K562 (cell line): ENCODE measurements around the gene GLYATL1B. TPM values are rescaled to one million over a fixed set of nuclear protein-coding genes. Genes with fewer than 3 reads are reported as not detected.
A peak's percentile ranks its signal among the peaks of the same experiment; 100 is the strongest.

ENCODE experiments used
- CEBPG ChIP-seq, 3 experiments: fragments of 200-800 bp in 1 of 3; sonication (Bioruptor generic) in 1 of 3; sonication (generic) in 1 of 3; formaldehyde crosslinking in 1 of 3; IDR thresholded peaks in 2 of 3; conservative IDR thresholded peaks in 1 of 3; 2 replicates each; pipeline versions ENCODE4 v1.6.1 to v1.8.0; 2016 to 2022; ENCODE audit warnings: missing compliant biosample characterization in 2 of 3, missing genetic modification characterization in 2 of 3, mild to moderate bottlenecking in 1 of 3, missing genetic modification reagents in 1 of 3
- E2F4 ChIP-seq: sonication (generic); formaldehyde crosslinking; IDR thresholded peaks from 2 replicates; pipeline ENCODE4 v1.8.0; 2022; ENCODE audit warnings: mild to moderate bottlenecking, low read depth, missing genetic modification reagents
- FOXO4 ChIP-seq: fragments of 450-650 bp; formaldehyde crosslinking; IDR thresholded peaks from 2 replicates; pipeline ENCODE4 v1.4.0; 2020; ENCODE audit warnings: mild to moderate bottlenecking, moderate library complexity
- GATA2 ChIP-seq: sonication (generic); formaldehyde crosslinking; IDR thresholded peaks from 2 replicates; pipeline ENCODE4 v1.4.0; 2020; ENCODE audit warnings: mild to moderate bottlenecking, missing genetic modification reagents
- HIVEP1 ChIP-seq: fragments of 250-450 bp; sonication (Bioruptor Pico); IDR thresholded peaks from 2 replicates; pipeline ENCODE4 v1.4.0; 2020; ENCODE audit warnings: mild to moderate bottlenecking
- MCM7 ChIP-seq, 2 experiments: fragments of 450-650 bp; IDR thresholded peaks; 2 replicates each; pipeline ENCODE4 v1.6.1; 2016 to 2018
- MXD1 ChIP-seq: fragments of 250-450 bp; sonication (Bioruptor Pico); IDR thresholded peaks from 2 replicates; pipeline ENCODE4 v1.8.0; 2021; ENCODE audit warnings: borderline replicate concordance, mild to moderate bottlenecking, moderate library complexity; ENCODE audit not compliant: poor library complexity, severe bottlenecking
- NFIX ChIP-seq: fragments of 250-450 bp; sonication (Bioruptor Pico); IDR thresholded peaks from 2 replicates; pipeline ENCODE4 v1.4.0; 2020; ENCODE audit warnings: low read depth, mild to moderate bottlenecking, moderate library complexity
- PHF21A ChIP-seq: fragments of 450-650 bp; IDR thresholded peaks from 2 replicates; pipeline ENCODE4 v1.6.1; 2017; ENCODE audit warnings: low read depth, borderline replicate concordance
- RAD51 ChIP-seq: fragments of 450-650 bp; IDR thresholded peaks from 2 replicates; pipeline ENCODE4 v1.7.1; 2016; ENCODE audit warnings: low read depth, mild to moderate bottlenecking, borderline replicate concordance
- SMARCE1 ChIP-seq: fragments of 450-650 bp; IDR thresholded peaks from 2 replicates; pipeline ENCODE4 v1.7.1; 2016; ENCODE audit warnings: mild to moderate bottlenecking
- TFAP4 ChIP-seq: sonication (generic); formaldehyde crosslinking; IDR thresholded peaks from 2 replicates; pipeline ENCODE4 v1.8.0; 2022; ENCODE audit warnings: missing genetic modification reagents, mild to moderate bottlenecking, moderate library complexity, borderline replicate concordance
- U2AF1 ChIP-seq: fragments of 200-400 bp; formaldehyde crosslinking; optimal IDR thresholded peaks from 2 replicates; pipeline ENCODE3; 2017; ENCODE audit warnings: mild to moderate bottlenecking, low read depth, low read length, moderate library complexity
- ZFP30 ChIP-seq: fragments of 250-450 bp; sonication (Bioruptor Pico); IDR thresholded peaks from 2 replicates; pipeline ENCODE4 v1.8.0; 2022; ENCODE audit warnings: moderate library complexity, mild to moderate bottlenecking, inconsistent platforms, borderline replicate concordance
- ZNF395 ChIP-seq: fragments of 200-800 bp; sonication (Bioruptor generic); IDR thresholded peaks from 2 replicates; pipeline ENCODE4 v1.6.1; 2017; ENCODE audit warnings: missing genetic modification characterization, missing compliant biosample characterization
- ZNF449 ChIP-seq: fragments of 250-450 bp; sonication (Bioruptor Pico); IDR thresholded peaks from 2 replicates; pipeline ENCODE4 v1.8.0; 2022; ENCODE audit warnings: moderate library complexity, mild to moderate bottlenecking, inconsistent platforms
- ZNF511 ChIP-seq: sonication (generic); formaldehyde crosslinking; IDR thresholded peaks from 2 replicates; pipeline ENCODE4 v1.8.0; 2022; ENCODE audit warnings: mild to moderate bottlenecking, missing genetic modification reagents
- polyA plus RNA-seq, 8 experiments: library from polyadenylated mRNA; depleted of rRNA in 4 of 8; stranded (reverse) in 5 of 8; unstranded in 3 of 8; fragments of >200 nt; fragmentation: Nextera tagmentation in 2 of 8; fragmentation: Illumina TruSeq in 1 of 8; extraction: Ambion mirVana in 2 of 8; extraction: Trizol in 1 of 8; gene quantifications; 2 replicates each; pipeline versions ENCODE4 v1.2.1 to v1.2.3, GENCODE V29; 2011 to 2014; ENCODE audit warnings: inconsistent platforms in 1 of 8, missing spikeins in 1 of 8
- total RNA-seq, 7 experiments: library from RNA; depleted of rRNA in 6 of 7; stranded (reverse); fragments of >200 nt in 6 of 7; fragmentation: Illumina TruSeq in 2 of 7; extraction: Trizol in 2 of 7; gene quantifications; 2 replicates each; pipeline versions ENCODE4 v1.2.1 to v1.2.3, GENCODE V29; 2011 to 2021; ENCODE audit warnings: low replicate concordance in 1 of 7

GLYATL1B gene
- total and polyA plus RNA-seq, 9 of the 15 experiments (the other 6 are each of a cell fraction or from before 2014, with no cell fraction given), result not detected

- TF ChIP-seq SMARCE1 (no peak; the same call in 1 of the 2 replicates), TFAP4 (CRISPR knock-in tag) (no peak; the same call in 1 of the 2 replicates), ZNF395 (CRISPR knock-in tag) (peak; percentile 72; the same call in 1 of the 2 replicates), FOXO4 (no peak), U2AF1 (no peak), ZNF511 (CRISPR knock-in tag) (no peak), MCM7 (IDR thresholded peaks at IDR 0.05) (no peak), GATA2 (CRISPR knock-in tag) (no peak), E2F4 (no peak), MXD1 (CRISPR knock-in tag) (no peak), NFIX (no peak), ZNF449 (CRISPR knock-in tag) (no peak), CEBPG (CRISPR knock-in tag; IDR thresholded peaks at IDR 0.05) (no peak), CEBPG (tag; conservative IDR thresholded peaks at IDR 0.05 in 1 of 2, IDR thresholded peaks at IDR 0.05 in 1 of 2) (no peak), PHF21A (no peak), HIVEP1 (CRISPR knock-in tag) (no peak), RAD51 (no peak), ZFP30 (CRISPR knock-in tag) (no peak)
These were observed 49.7 kb downstream of the GLYATL1B start (continued) for GRCh38 chr11:59135648-59136461.
